Raji (cell line): ENCODE data around the gene FAM53B.

ENCODE experiments used
- POLR2A ChIP-seq: IDR thresholded peaks from 2 replicates; pipeline ENCODE4 v1.6.1; 2011; ENCODE audit warnings: low read depth, low read length, control low read depth; ENCODE audit not compliant: insufficient read depth

Gene FAM53B

GRCh38 chr10:124722798-124723783, 21.1 kb downstream of the FAM53B start:
- no peak for TF ChIP-seq POLR2A

DNA sequence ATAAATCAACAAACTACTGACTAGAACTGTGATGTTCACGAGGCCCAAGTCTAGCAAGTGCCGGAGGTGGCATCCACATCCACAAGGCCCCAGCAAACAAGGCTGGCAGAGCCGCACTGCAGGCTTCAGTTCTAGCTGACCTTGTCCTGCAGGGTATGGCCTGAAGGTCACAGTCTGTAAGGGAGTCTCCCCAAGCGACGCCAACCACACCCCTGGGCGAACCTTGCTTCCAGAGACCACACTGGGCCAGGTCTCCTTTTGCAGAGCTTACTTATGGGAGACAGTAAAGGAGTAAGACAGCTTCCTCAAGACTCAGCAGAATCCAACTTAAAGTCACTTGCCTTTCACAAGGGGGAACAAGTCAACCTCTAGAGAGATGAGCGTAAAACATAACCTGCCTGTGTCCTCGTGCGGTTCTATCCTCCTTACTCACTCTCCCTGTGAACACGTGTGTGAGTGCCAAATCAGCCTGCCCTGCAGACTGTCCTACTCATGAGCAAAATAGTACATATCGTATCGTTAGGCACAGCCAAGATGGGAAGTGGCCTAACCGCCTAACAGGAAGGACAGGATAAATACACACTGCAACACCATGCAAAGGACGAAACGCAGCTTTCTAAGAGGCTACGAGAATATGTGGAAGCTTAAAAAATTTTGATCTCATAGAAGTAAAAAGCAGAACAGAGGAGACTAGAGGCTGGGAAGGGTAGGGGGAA, 22.7 kb downstream of the FAM53B start:
- no peak for TF ChIP-seq POLR2A

GRCh38 chr10:124719213-124719851, 24.8 kb downstream of the FAM53B start:
- TF ChIP-seq POLR2A: no peak

DNA sequence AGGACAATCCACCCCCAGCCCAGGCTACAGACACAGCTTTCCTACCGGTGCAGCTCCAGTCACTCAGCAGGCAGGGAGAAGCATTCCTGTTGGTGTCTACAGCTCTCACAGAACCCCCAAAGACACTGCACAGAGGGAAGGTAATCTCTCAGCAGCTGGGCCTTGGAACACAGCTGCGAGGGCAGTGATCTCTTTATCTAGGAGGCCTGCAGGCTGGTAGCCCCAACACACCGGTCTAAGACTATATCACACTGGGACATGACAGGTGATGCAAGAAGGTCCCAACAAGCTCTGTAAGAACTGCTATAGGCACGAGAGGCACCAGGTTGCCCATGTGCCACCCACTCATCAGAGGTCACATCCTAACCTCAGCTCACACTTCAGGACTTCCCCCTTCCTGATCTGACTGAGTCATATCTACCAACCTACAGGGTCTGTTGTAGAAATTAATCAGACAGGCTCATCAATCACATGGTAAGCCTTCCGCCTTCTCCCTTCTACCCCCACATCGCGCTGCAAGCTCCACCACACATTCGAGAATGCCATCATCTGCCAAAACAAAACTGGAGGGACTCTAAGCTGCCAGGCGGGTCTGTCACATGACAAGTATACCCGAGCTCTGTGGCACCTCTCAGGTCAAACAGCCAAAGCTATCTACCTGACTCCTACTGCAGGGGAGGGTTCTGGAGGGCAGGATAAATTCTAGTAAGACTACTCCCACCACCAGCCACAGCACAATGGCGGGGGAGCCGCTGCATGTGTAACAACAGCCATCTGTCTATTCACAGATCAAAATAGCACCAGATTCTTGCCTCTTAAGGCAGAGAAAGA, 26.1 kb downstream of the FAM53B start:
- no peak for TF ChIP-seq POLR2A

DNA sequence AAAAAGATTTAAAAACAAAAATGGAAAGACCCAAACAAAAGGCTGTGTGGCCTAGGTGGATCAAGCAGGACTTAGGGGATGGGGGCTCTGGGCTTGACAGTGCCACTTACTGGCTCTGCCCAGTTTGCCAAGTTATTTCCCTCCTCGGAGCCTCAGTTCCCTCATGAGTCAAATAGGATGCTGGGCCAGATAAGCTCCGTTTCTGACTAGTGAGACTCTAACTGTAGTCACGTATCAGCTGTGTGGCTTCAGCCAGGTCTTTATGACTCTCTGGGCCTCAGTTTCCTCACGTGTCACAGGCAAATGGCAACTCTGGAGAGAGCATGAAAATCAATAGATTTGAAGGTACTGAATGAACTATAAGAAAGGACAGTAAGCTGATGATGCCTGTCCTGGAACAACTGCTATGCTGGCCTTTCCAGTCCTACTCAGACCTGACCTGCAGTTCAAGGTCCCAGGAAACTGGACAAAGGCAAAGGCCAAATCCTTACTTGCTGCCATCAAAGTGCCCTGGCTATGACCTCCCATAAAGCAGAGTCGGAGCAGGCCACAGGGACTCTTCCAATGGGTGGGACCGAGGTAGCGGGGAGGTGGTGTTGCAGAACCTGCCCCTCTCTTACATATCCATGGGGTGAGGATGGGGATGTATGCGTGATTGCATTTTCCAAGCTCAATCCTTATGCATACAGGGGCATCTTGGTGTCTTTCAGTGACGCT, 27.0 kb downstream of the FAM53B start:
- no peak for TF ChIP-seq POLR2A

- no peak for TF ChIP-seq POLR2A
These were observed 27.8 kb downstream of the FAM53B start for GRCh38 chr10:124716369-124716768.

DNA sequence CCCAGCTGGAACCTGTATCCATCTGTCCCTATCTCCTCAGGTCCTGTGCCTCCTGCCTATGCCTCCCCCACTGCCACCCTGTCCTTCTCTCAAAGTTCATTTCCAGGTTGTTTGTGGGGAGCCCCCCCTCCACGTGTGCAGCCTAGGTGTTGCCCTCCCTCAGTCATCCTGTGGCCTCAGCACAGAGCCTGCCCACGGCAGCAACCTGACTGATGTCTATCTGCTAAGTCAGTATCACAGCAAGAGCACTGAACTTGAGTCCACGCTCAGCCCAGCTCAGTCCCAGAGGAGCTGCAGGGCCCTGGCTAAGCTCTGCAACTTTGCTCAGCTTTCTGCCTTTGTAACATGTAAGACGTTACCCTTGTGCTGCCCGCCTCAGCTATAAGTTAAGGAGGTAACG, 28.7 kb downstream of the FAM53B start:
- TF ChIP-seq POLR2A: no peak

DNA sequence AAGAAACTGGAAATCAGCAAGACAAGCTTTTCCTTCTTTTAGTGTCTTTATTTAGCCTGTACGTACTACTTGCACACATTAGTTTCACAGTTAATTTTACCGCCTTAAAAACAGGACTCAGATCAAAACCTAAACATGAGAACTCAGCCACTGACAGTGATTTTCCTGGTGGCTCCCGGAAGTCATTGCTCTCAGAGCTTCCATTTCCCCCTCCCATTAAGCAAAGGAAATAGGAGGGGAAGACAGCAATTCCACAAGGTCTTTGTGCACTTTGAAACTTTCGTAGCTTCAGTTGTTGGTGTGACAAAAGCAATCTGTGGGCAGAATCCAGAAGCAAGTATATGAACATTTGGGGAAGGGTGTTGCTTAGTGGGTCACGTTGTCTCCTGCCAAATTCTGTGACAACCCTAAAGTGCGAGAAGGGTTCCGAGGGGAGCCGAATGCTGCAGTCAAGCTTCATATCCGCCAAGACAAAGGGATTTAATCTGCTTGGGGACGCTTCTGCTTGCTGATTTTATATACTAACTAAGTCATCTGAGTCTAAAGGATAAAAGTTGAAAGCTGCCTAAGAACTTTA, 30.4 kb downstream of the FAM53B start:
- TF ChIP-seq POLR2A: no peak

GRCh38 chr10:124712704-124713407, 31.3 kb downstream of the FAM53B start:
- no peak for TF ChIP-seq POLR2A

DNA sequence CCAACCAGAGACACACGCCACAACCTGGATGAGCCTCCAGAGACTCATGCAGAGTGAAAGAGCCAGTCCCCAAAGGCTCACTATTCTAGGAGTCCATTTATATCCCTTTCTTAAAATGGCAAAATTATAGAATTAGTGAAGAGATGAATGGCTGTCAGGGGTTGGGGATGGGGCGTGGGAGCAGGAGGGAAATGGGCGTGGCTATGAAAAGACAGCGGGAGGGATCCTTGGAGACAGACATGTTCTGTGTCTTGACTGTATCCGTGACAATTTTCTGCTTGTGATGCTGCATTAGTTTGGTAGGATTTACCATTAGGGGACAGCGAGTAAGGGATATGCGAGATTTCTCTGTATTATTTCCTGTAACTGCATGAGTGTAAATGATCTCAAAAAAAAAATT, 33.0 kb downstream of the FAM53B start:
- no peak for TF ChIP-seq POLR2A

GRCh38 chr10:124710266-124710881, 33.8 kb downstream of the FAM53B start:
- TF ChIP-seq POLR2A: no peak

DNA sequence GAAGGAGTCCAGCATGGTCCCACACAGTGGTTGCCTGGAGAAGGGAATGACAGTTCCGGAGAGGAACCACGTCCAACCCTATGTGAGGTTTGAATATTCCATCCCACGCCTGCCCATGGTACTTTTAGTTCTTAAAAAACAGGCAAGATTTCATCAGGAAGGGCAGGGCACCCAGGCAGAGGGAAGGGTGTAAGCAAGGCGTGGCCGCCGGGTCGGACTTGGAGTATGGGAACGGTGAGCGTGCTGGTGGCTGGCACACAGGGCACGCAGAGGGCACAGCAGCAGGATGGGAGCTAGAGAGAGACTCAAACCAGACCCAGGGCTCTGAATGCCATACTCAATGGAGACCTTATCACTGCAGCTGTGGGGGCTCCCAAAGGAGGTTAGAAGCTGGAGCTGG, 34.3 kb downstream of the FAM53B start:
- TF ChIP-seq POLR2A: no peak
